HepG2 (cell line): ENCODE measurements around the gene TACC2. TPM values are rescaled to one million over a fixed set of nuclear protein-coding genes. Genes with fewer than 3 reads are reported as not detected.

Source experiments
- CENPX ChIP-seq: sonication (generic); formaldehyde crosslinking; IDR thresholded peaks from 2 replicates; pipeline ENCODE4 v1.9.0; 2021; ENCODE audit warnings: mild to moderate bottlenecking, missing genetic modification reagents, moderate library complexity
- EP300 ChIP-seq, 3 experiments: sonication (generic) in 1 of 3; formaldehyde crosslinking in 1 of 3; IDR thresholded peaks; 2 replicates each; pipeline versions ENCODE4 v1.5.1 to v1.6.1; 2011 to 2020; ENCODE audit warnings: low read depth in 2 of 3, low read length in 2 of 3, borderline replicate concordance in 1 of 3, improper control_type of control experiment in 1 of 3, mild to moderate bottlenecking in 1 of 3, missing genetic modification reagents in 1 of 3, moderate library complexity in 1 of 3
- GTF2F1 ChIP-seq: fragments of 150-350 bp; IDR thresholded peaks from 2 replicates; pipeline ENCODE4 v1.6.1; 2014; ENCODE audit warnings: low read length
- IRX3 ChIP-seq: sonication (generic); formaldehyde crosslinking; IDR thresholded peaks from 2 replicates; pipeline ENCODE4 v1.8.1; 2023; ENCODE audit warnings: mild to moderate bottlenecking, low read depth, missing genetic modification reagents, borderline replicate concordance
- JUNB ChIP-seq: sonication (generic); formaldehyde crosslinking; IDR thresholded peaks from 2 replicates; pipeline ENCODE4 v1.8.0; 2022; ENCODE audit warnings: missing genetic modification reagents, mild to moderate bottlenecking, borderline replicate concordance
- KDM5A ChIP-seq: fragments of 200-600 bp; sonication (generic); IDR thresholded peaks from 2 replicates; pipeline ENCODE4 v1.7.0; 2018; ENCODE audit warnings: antibody characterized with exemption, mild to moderate bottlenecking, low read length, borderline replicate concordance
- NFIB ChIP-seq: sonication (generic); formaldehyde crosslinking; IDR thresholded peaks from 2 replicates; pipeline ENCODE4 v1.9.0; 2021; ENCODE audit warnings: missing genetic modification reagents, mild to moderate bottlenecking, borderline replicate concordance
- RBM39 ChIP-seq: fragments of 200-400 bp; formaldehyde crosslinking; IDR thresholded peaks from one replicate; pipeline ENCODE4 v1.6.1; 2018; ENCODE audit warnings: antibody characterized with exemption, mild to moderate bottlenecking, low read depth, low read length; ENCODE audit not compliant: poor library complexity, severe bottlenecking
- STAG1 ChIP-seq: sonication (generic); formaldehyde crosslinking; IDR thresholded peaks from 2 replicates; pipeline ENCODE4 v1.4.0; 2020; ENCODE audit warnings: missing genetic modification reagents
- THAP7 ChIP-seq: sonication (generic); formaldehyde crosslinking; IDR thresholded peaks from 2 replicates; pipeline ENCODE4 v1.8.1; 2023; ENCODE audit warnings: mild to moderate bottlenecking, missing genetic modification reagents
- XRCC5 ChIP-seq: fragments of 200-400 bp; formaldehyde crosslinking; optimal IDR thresholded peaks from 2 replicates; pipeline ENCODE3; 2017; ENCODE audit warnings: mild to moderate bottlenecking, low read length
- YEATS2 ChIP-seq: sonication (generic); formaldehyde crosslinking; IDR thresholded peaks from 2 replicates; pipeline ENCODE4 v1.4.0; 2020; ENCODE audit warnings: missing genetic modification reagents, borderline replicate concordance
- ZNF264 ChIP-seq: sonication (generic); formaldehyde crosslinking; IDR thresholded peaks from 2 replicates; pipeline ENCODE4 v1.4.0; 2020; ENCODE audit warnings: missing genetic modification reagents
- ZNF282 ChIP-seq: fragments of 450-650 bp; IDR thresholded peaks from 2 replicates; pipeline ENCODE4 v1.6.1; 2018; ENCODE audit not compliant: partially characterized antibody
- ZNF431 ChIP-seq: sonication (generic); formaldehyde crosslinking; IDR thresholded peaks from 2 replicates; pipeline ENCODE4 v1.9.0; 2022; ENCODE audit warnings: missing genetic modification reagents, low read depth, mild to moderate bottlenecking, borderline replicate concordance
- ZNF556 ChIP-seq: sonication (generic); formaldehyde crosslinking; IDR thresholded peaks from 2 replicates; pipeline ENCODE4 v1.4.0; 2020; ENCODE audit warnings: mild to moderate bottlenecking, missing genetic modification reagents, borderline replicate concordance
- ZNF572 ChIP-seq: sonication (generic); formaldehyde crosslinking; IDR thresholded peaks from 2 replicates; pipeline ENCODE4 v1.5.1; 2020; ENCODE audit warnings: mild to moderate bottlenecking, missing genetic modification reagents
- ZNF710 ChIP-seq: sonication (generic); formaldehyde crosslinking; IDR thresholded peaks from 2 replicates; pipeline ENCODE4 v1.5.0; 2020; ENCODE audit warnings: mild to moderate bottlenecking, missing genetic modification reagents, borderline replicate concordance
- ZNF781 ChIP-seq: sonication (generic); formaldehyde crosslinking; IDR thresholded peaks from 2 replicates; pipeline ENCODE4 v1.5.1; 2020; ENCODE audit warnings: borderline replicate concordance, mild to moderate bottlenecking, missing genetic modification reagents; ENCODE audit errors: not compliant biosample characterization
- polyA plus RNA-seq, 8 experiments: library from polyadenylated mRNA; depleted of rRNA in 3 of 8; stranded (reverse) in 7 of 8; unstranded in 1 of 8; fragments of >200 nt; fragmentation: Illumina TruSeq in 4 of 8; extraction: Trizol in 4 of 8; gene quantifications; 2 replicates each; pipeline versions ENCODE4 v1.2.1 to v1.2.3, GENCODE V29; 2011 to 2016; ENCODE audit warnings: low read depth in 4 of 8, missing spikeins in 1 of 8, mixed read lengths in 1 of 8; ENCODE audit not compliant: insufficient read depth in 1 of 8
- total RNA-seq, 5 experiments: library from RNA; depleted of rRNA; stranded (reverse); fragments of >200 nt; fragmentation: Illumina TruSeq; extraction: Trizol; gene quantifications; 2 replicates each; pipeline ENCODE4 v1.2.3, GENCODE V29; 2016; ENCODE audit warnings: low read depth in 1 of 5
- TF ChIP-seq, protein P1 (sequence below): sonication (generic); formaldehyde crosslinking; IDR thresholded peaks from 2 replicates; pipeline ENCODE4 v1.4.0; 2020; ENCODE audit warnings: missing genetic modification reagents, borderline replicate concordance
- TF ChIP-seq, protein P2 (sequence below): sonication (generic); formaldehyde crosslinking; IDR thresholded peaks from 2 replicates; pipeline ENCODE4 v1.5.1; 2020; ENCODE audit warnings: mild to moderate bottlenecking, missing genetic modification reagents, moderate library complexity

Gene TACC2
- total and polyA plus RNA-seq, 2 of the 13 experiments (the other 11 are each of a cell fraction or from before 2014, with no cell fraction given), result 11.8 to 16.0 TPM

DNA sequence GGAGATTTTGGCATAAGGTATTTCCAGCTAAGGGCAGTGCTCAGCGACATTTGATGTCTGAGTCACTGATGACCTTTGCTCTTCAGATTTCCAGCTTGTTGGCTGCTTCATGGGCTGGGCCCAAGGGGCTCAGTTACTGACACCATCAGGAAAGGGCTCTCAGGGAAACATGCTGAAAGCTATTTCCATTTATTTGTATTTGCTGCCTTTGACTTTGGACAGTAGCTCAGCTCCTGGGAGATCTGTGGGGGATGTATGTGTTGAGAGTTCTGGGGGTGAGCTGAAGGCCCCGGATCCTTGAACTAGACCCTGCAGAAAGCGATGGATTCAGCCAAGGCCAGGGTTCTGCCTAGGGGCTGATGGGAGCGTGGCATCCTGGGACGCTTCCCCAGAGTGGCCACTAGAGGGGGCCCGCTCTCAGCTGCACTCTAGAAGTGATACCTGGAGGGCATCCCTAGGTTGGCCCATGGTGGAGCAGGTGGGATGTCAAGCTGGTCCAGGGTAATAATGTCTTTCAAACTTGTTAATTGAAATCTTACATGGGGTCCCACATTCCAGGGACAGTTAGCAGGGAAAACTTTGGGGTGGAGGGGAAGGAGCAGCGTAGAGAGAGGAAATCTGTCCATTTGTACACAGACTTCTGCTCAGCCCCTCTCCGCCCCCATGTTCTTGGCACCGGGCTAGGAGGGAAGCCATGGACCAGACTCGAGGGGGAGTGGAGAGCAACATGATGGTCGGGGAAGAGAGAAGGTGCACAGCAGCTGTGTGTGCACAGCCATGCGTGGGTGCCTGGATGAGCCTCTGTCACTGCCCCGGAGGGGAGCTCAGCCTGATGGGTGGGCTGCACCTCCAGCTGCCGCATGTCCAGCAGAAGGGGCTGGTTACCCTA is 279.1 kb downstream of the TACC2 start (continued):
- TF ChIP-seq, protein P1, sequence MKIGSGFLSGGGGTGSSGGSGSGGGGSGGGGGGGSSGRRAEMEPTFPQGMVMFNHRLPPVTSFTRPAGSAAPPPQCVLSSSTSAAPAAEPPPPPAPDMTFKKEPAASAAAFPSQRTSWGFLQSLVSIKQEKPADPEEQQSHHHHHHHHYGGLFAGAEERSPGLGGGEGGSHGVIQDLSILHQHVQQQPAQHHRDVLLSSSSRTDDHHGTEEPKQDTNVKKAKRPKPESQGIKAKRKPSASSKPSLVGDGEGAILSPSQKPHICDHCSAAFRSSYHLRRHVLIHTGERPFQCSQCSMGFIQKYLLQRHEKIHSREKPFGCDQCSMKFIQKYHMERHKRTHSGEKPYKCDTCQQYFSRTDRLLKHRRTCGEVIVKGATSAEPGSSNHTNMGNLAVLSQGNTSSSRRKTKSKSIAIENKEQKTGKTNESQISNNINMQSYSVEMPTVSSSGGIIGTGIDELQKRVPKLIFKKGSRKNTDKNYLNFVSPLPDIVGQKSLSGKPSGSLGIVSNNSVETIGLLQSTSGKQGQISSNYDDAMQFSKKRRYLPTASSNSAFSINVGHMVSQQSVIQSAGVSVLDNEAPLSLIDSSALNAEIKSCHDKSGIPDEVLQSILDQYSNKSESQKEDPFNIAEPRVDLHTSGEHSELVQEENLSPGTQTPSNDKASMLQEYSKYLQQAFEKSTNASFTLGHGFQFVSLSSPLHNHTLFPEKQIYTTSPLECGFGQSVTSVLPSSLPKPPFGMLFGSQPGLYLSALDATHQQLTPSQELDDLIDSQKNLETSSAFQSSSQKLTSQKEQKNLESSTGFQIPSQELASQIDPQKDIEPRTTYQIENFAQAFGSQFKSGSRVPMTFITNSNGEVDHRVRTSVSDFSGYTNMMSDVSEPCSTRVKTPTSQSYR (CRISPR knock-in tag), result no peak
- no peak for TF ChIP-seq EP300 (IDR thresholded peaks at IDR 0.05; ENCODE audit: low read depth in 2 of 2, low read length in 2 of 2)
- no peak for TF ChIP-seq EP300 (CRISPR knock-in tag; IDR thresholded peaks at IDR 0.05; ENCODE audit: borderline replicate concordance)
- TF ChIP-seq NFIB (CRISPR knock-in tag), result no peak
- TF ChIP-seq KDM5A, result no peak
- no peak for TF ChIP-seq ZNF282
- TF ChIP-seq XRCC5, result peak; percentile 76
- no peak for TF ChIP-seq CENPX (CRISPR knock-in tag)
- TF ChIP-seq ZNF572 (CRISPR knock-in tag), result no peak
- no peak for TF ChIP-seq JUNB (CRISPR knock-in tag)
- TF ChIP-seq ZNF710 (CRISPR knock-in tag), result no peak
- TF ChIP-seq, protein P2, sequence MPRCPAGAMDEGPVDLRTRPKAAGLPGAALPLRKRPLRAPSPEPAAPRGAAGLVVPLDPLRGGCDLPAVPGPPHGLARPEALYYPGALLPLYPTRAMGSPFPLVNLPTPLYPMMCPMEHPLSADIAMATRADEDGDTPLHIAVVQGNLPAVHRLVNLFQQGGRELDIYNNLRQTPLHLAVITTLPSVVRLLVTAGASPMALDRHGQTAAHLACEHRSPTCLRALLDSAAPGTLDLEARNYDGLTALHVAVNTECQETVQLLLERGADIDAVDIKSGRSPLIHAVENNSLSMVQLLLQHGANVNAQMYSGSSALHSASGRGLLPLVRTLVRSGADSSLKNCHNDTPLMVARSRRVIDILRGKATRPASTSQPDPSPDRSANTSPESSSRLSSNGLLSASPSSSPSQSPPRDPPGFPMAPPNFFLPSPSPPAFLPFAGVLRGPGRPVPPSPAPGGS (CRISPR knock-in tag), result no peak
- TF ChIP-seq STAG1, result peak; percentile 71
- TF ChIP-seq ZNF556 (CRISPR knock-in tag), result no peak; the same call in 1 of the 2 replicates
- TF ChIP-seq GTF2F1, result no peak
- no peak for TF ChIP-seq ZNF431 (CRISPR knock-in tag)
- no peak for TF ChIP-seq ZNF781 (CRISPR knock-in tag)
- TF ChIP-seq ZNF264 (CRISPR knock-in tag), result 0 out of 2 replicates have a peak, but pooled peaks have one; percentile 43
- 0 out of 2 replicates have a peak, but pooled peaks have one; percentile 30 for TF ChIP-seq THAP7
- no peak for TF ChIP-seq IRX3 (CRISPR knock-in tag)
- TF ChIP-seq YEATS2 (CRISPR knock-in tag), result peak; percentile 71; the same call in 1 of the 2 replicates
- no peak for TF ChIP-seq RBM39
